ENCODE data around the gene TEKT1. TPM values are rescaled to one million over a fixed set of nuclear protein-coding genes. Genes with fewer than 3 reads are reported as not detected.

The TEKT1 gene
- total RNA-seq, 1 experiment from 2014 or later: not detected

DNA sequence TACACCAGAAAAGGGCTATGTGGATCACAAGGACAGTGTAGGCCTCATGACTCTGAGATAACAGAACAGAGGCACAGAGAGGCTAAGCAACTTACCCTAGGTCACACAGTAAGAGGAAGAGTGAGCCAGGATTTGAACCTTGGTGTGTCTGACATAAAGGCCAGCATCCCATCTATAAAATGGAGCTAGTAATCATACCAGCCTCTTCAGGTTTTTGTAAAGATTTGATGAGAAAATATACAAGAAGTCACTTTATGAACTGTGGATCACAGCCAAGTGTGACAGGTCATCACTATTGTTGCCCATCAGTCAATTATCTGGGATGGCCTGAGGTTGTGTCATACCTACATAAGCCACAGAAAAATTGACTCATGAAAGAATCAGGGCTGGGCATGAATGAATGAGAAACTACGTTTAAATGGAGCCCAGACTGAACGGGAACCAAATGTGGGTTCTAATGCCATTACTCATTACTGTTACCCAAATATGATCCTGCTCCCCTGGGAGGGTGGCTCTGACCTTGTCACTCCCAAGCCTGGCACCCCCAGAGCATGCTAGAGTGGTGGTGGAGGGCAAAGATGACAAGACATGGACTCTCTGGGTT is 34.5 kb downstream of the TEKT1 start:
- CTCF ChIA-PET: no interaction called here
- Histone ChIP-seq H3K9me2 (ENCODE audit: insufficient read depth) (no peaks in the 10 kb centered on the region), H3K4me1 (ENCODE audit: control insufficient read depth in 1 of 2, insufficient read depth in 2 of 2, low read length in 2 of 2) (no peaks in the 10 kb centered on the region), H3K9me3 (ENCODE audit: control insufficient read depth in 1 of 2, insufficient read depth in 1 of 2, low read depth in 1 of 2, low read length in 2 of 2) (no peaks in the 10 kb centered on the region), H3K36me3 (ENCODE audit: control insufficient read depth in 1 of 2, insufficient read depth in 2 of 2, low read length in 2 of 2) (no peaks in the 10 kb centered on the region), H3K4me3 (replicated peaks in 1 of 2; ENCODE audit: low read depth in 1 of 2, low read length in 2 of 2) (no peak overlapping the region), H2AFZ (ENCODE audit: low read depth, low read length, poor library complexity, severe bottlenecking) (no peak overlapping the region), H3K9ac (ENCODE audit: low read length) (no peak overlapping the region), H3K27me3 (ENCODE audit: insufficient read depth, low read length) (peaks cover 22% of the 10 kb centered on the region; the same call in 1 of the 2 replicates), H4K20me1 (ENCODE audit: insufficient read depth) (no peaks in the 10 kb centered on the region), H3K4me2 (ENCODE audit: low read length) (no peak overlapping the region), H3K79me2 (ENCODE audit: insufficient read depth, low read length) (no peaks in the 10 kb centered on the region), H3K27ac (ENCODE audit: low read depth, low read length) (no peak overlapping the region)
- no TSS peak for BruUV-seq (replicated peaks)
- ATAC-seq (peak; percentile 20; the same call in 1 of the 2 replicates), DNase-seq (ENCODE audit: low read depth, low spot score) (no peak)
- TF ChIP-seq ZNF274 (IDR thresholded peaks at IDR 0.05; ENCODE audit: low read depth, low read length) (no peak), CEBPB (IDR thresholded peaks at IDR 0.05; ENCODE audit: low read depth) (no peak), FOSL1 (IDR thresholded peaks at IDR 0.05; ENCODE audit: low read depth) (no peak), POLR2A (IDR thresholded peaks at IDR 0.05; ENCODE audit: borderline replicate concordance, extremely low read depth, insufficient read depth, insufficient read length) (no peak), CBX3 (IDR thresholded peaks at IDR 0.05; ENCODE audit: low read depth) (no peak), YY1 (IDR thresholded peaks at IDR 0.05; ENCODE audit: extremely low read depth, insufficient replicate concordance, low read depth, low read length) (no peak), EZH2phosphoT487 (IDR thresholded peaks at IDR 0.05; ENCODE audit: borderline replicate concordance) (no peak), EGR1 (IDR thresholded peaks at IDR 0.05; ENCODE audit: low read depth) (no peak), JUND (IDR thresholded peaks at IDR 0.05) (no peak), TCF7L2 (IDR thresholded peaks at IDR 0.05; ENCODE audit: borderline replicate concordance, extremely low read depth, insufficient read depth, insufficient read length) (no peak), SIN3A (IDR thresholded peaks at IDR 0.05; ENCODE audit: low read depth) (no peak)
- TF ChIP-seq, protein P1, sequence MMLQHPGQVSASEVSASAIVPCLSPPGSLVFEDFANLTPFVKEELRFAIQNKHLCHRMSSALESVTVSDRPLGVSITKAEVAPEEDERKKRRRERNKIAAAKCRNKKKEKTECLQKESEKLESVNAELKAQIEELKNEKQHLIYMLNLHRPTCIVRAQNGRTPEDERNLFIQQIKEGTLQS (IDR thresholded peaks at IDR 0.05): no peak
- TF ChIP-seq, protein P2, sequence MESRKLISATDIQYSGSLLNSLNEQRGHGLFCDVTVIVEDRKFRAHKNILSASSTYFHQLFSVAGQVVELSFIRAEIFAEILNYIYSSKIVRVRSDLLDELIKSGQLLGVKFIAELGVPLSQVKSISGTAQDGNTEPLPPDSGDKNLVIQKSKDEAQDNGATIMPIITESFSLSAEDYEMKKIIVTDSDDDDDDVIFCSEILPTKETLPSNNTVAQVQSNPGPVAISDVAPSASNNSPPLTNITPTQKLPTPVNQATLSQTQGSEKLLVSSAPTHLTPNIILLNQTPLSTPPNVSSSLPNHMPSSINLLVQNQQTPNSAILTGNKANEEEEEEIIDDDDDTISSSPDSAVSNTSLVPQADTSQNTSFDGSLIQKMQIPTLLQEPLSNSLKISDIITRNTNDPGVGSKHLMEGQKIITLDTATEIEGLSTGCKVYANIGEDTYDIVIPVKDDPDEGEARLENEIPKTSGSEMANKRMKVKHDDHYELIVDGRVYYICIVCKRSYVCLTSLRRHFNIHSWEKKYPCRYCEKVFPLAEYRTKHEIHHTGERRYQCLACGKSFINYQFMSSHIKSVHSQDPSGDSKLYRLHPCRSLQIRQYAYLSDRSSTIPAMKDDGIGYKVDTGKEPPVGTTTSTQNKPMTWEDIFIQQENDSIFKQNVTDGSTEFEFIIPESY (IDR thresholded peaks at IDR 0.05; ENCODE audit: extremely low read depth, insufficient replicate concordance, low read length): no peak
- TF ChIP-seq, protein P3, sequence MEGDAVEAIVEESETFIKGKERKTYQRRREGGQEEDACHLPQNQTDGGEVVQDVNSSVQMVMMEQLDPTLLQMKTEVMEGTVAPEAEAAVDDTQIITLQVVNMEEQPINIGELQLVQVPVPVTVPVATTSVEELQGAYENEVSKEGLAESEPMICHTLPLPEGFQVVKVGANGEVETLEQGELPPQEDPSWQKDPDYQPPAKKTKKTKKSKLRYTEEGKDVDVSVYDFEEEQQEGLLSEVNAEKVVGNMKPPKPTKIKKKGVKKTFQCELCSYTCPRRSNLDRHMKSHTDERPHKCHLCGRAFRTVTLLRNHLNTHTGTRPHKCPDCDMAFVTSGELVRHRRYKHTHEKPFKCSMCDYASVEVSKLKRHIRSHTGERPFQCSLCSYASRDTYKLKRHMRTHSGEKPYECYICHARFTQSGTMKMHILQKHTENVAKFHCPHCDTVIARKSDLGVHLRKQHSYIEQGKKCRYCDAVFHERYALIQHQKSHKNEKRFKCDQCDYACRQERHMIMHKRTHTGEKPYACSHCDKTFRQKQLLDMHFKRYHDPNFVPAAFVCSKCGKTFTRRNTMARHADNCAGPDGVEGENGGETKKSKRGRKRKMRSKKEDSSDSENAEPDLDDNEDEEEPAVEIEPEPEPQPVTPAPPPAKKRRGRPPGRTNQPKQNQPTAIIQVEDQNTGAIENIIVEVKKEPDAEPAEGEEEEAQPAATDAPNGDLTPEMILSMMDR (IDR thresholded peaks at IDR 0.05 in 2 of 3, conservative IDR thresholded peaks at IDR 0.05 in 1 of 3; ENCODE audit: borderline replicate concordance in 1 of 3, insufficient read depth in 1 of 3, low read depth in 2 of 3, low read length in 2 of 3): no peak
- TF ChIP-seq, protein P4, sequence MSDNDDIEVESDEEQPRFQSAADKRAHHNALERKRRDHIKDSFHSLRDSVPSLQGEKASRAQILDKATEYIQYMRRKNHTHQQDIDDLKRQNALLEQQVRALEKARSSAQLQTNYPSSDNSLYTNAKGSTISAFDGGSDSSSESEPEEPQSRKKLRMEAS (IDR thresholded peaks at IDR 0.05): no peak
- intact Hi-C loops (cut with micrococcal nuclease): no loop called here
- POLR2A ChIA-PET: no interaction called here
- RAD21 ChIA-PET (ENCODE audit: low non-redundant PET in 1 of 2, low total read pairs in 2 of 2, uncharacterized antibody in 2 of 2, unreplicated experiment in 2 of 2): no interaction called here
